Upper lobe of right lung (tissue), 1 donor: ENCODE results near the gene MAGI2. TPM values are rescaled to one million over a fixed set of nuclear protein-coding genes. Genes with fewer than 3 reads are reported as not detected.

Source experiments
- ATAC-seq: fragments of 200-7000 bp; cut with Tn5 transposase; one replicate; pipeline ENCODE4 v1.9.1; 2020; ENCODE audit warnings: mild to moderate bottlenecking, moderate library complexity
- DNase-seq: peaks from one replicate; pipeline ENCODE4 v3.0.0-alpha.2; 2020
- H3K27ac ChIP-seq: fragments of 200-600 bp; one replicate; pipeline ENCODE4 v1.8.0; 2022
- H3K27me3 ChIP-seq: fragments of 200-600 bp; one replicate; pipeline ENCODE4 v1.8.0; 2022; ENCODE audit warnings: mild to moderate bottlenecking
- H3K36me3 ChIP-seq: fragments of 200-600 bp; one replicate; pipeline ENCODE4 v1.8.0; 2022
- H3K4me1 ChIP-seq: fragments of 200-600 bp; one replicate; pipeline ENCODE4 v1.8.0; 2022
- H3K4me3 ChIP-seq: fragments of 200-600 bp; one replicate; pipeline ENCODE4 v1.8.0; 2022; ENCODE audit warnings: mild to moderate bottlenecking
- H3K9me3 ChIP-seq: fragments of 200-600 bp; one replicate; pipeline ENCODE4 v1.8.0; 2022
- intact Hi-C: fragments of 100-400 bp; cut with DNase I; formaldehyde crosslinking; loops from one replicate; pipeline ENCODE4 v1.11.0; 2022
- total RNA-seq: library from RNA; stranded (reverse); fragmentation: NEBNext Ultra II Directional; extraction: Animal tissue kit (Norgen Biotek cat#: 25700); gene quantifications from one replicate; pipeline ENCODE4 v1.2.1, GENCODE V29; 2021
- TF ChIP-seq, protein P1 (sequence below): fragments of 200-600 bp; IDR thresholded peaks from one replicate; pipeline ENCODE4 v1.8.0; 2022; ENCODE audit warnings: antibody characterized with exemption
- donor health status: DM: no; HTN: yes; CAD: no; lungs with severe emphysema.

MAGI2 gene
- total RNA-seq, 1 donor from 2014 or later, result 12.8 TPM

DNA sequence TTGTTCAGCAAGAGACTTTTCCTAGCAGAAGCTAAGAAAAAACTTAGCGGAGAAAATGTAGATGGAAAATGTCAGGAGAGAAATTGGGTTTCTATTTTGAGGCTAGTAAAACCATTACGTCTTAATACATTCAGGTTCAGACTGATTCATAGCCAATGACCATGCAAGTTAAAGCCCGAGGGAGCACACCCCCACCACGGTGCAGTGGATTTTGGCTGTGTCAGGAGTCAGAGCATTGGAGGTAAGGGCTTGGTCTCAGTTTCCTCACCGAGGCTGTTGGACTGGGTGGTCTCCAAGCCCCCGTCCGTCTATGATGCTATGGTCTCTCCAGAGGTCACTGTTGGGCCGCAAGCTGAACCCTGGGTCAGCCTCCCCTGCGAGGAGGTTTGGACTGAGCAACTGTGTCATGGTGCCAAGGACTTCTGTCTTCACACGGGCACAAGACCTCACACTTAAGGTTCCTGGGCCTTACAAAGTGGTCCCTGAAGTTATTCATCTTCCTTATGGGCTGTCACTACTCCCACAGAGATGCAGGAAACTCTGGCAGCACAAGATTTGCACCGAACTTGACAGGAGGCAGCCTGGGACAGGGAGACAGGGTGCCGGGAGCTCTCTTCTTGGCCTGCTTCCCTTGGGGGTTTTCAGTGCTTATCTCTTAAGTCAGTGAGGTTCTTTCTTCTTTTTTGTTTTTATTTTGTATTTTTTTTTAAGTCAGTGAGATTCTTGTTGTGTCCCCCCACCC, 1468.1 kb downstream of the MAGI2 start:
- H3K27ac ChIP-seq, result no peak overlapping the region
- intact Hi-C loops, result no loop called here
- H3K27me3 ChIP-seq, result no peaks in the 10 kb centered on the region
- H3K4me3 ChIP-seq, result no peak overlapping the region
- no peaks in the 10 kb centered on the region for H3K9me3 ChIP-seq
- no peak for ATAC-seq
- H3K36me3 ChIP-seq, result no peaks in the 10 kb centered on the region
- DNase-seq, result no peak
- no peaks in the 10 kb centered on the region for H3K4me1 ChIP-seq
- TF ChIP-seq, protein P1, sequence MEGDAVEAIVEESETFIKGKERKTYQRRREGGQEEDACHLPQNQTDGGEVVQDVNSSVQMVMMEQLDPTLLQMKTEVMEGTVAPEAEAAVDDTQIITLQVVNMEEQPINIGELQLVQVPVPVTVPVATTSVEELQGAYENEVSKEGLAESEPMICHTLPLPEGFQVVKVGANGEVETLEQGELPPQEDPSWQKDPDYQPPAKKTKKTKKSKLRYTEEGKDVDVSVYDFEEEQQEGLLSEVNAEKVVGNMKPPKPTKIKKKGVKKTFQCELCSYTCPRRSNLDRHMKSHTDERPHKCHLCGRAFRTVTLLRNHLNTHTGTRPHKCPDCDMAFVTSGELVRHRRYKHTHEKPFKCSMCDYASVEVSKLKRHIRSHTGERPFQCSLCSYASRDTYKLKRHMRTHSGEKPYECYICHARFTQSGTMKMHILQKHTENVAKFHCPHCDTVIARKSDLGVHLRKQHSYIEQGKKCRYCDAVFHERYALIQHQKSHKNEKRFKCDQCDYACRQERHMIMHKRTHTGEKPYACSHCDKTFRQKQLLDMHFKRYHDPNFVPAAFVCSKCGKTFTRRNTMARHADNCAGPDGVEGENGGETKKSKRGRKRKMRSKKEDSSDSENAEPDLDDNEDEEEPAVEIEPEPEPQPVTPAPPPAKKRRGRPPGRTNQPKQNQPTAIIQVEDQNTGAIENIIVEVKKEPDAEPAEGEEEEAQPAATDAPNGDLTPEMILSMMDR, result no peak

GRCh38 chr7:77983973-77984372, 1469.5 kb downstream of the MAGI2 start:
- intact Hi-C loops, result no loop called here
- Histone ChIP-seq H3K27ac (no peak overlapping the region), H3K27me3 (no peaks in the 10 kb centered on the region), H3K36me3 (no peaks in the 10 kb centered on the region), H3K4me1 (no peaks in the 10 kb centered on the region), H3K9me3 (no peaks in the 10 kb centered on the region), H3K4me3 (no peak overlapping the region)
- TF ChIP-seq, protein P1, result no peak
- DNase-seq (no peak), ATAC-seq (no peak)

- intact Hi-C loops, result no loop called here
- DNase-seq (no peak), ATAC-seq (no peak)
- Histone ChIP-seq H3K27me3 (no peaks in the 10 kb centered on the region), H3K36me3 (no peaks in the 10 kb centered on the region), H3K27ac (no peak overlapping the region), H3K4me1 (no peaks in the 10 kb centered on the region), H3K4me3 (no peak overlapping the region), H3K9me3 (no peaks in the 10 kb centered on the region)
- TF ChIP-seq, protein P1, result no peak
Measured at GRCh38 chr7:77982926-77983550, 1470.4 kb downstream of the MAGI2 start.

- Histone ChIP-seq H3K9me3 (no peaks in the 10 kb centered on the region), H3K4me1 (no peaks in the 10 kb centered on the region), H3K4me3 (no peak overlapping the region), H3K36me3 (no peaks in the 10 kb centered on the region), H3K27ac (no peak overlapping the region), H3K27me3 (no peaks in the 10 kb centered on the region)
- intact Hi-C loops, result no loop called here
- TF ChIP-seq, protein P1, result no peak
- DNase-seq (no peak), ATAC-seq (no peak)
Measured at GRCh38 chr7:77980087-77980713, 1473.3 kb downstream of the MAGI2 start.

- H3K36me3 ChIP-seq, result no peaks in the 10 kb centered on the region
- TF ChIP-seq, protein P1, result no peak
- ATAC-seq (no peak), DNase-seq (no peak)
- H3K4me3 ChIP-seq, result no peak overlapping the region
- intact Hi-C loops, result no loop called here
- no peak overlapping the region for H3K27ac ChIP-seq
- no peaks in the 10 kb centered on the region for H3K27me3 ChIP-seq
- H3K9me3 ChIP-seq, result no peaks in the 10 kb centered on the region
- no peaks in the 10 kb centered on the region for H3K4me1 ChIP-seq
Measured at GRCh38 chr7:77979219-77979618, 1474.2 kb downstream of the MAGI2 start.
